Measurements from ENCODE around the gene LBX1.
A peak's percentile ranks its signal among the peaks of the same experiment; 100 is the strongest.

Gene LBX1

GRCh38 chr10:101225846-101226421, 3.3 kb downstream of the LBX1 start:
- no peak for DNase-seq

GRCh38 chr10:101224910-101225823, 4.1 kb downstream of the LBX1 start:
- TF ChIP-seq GATA1 (IDR thresholded peaks at IDR 0.05; ENCODE audit: low read depth, low read length), result no peak
- no peak for TF ChIP-seq POLR2A (IDR thresholded peaks at IDR 0.05; ENCODE audit: low read length)
- peak in 1 of 2 experiments; percentile 14 for DNase-seq

More at GRCh38 chr10:101225846-101226421, 3.3 kb downstream of the LBX1 start:
- no peak for TF ChIP-seq GATA1 (IDR thresholded peaks at IDR 0.05; ENCODE audit: low read depth, low read length)
- TF ChIP-seq POLR2A (IDR thresholded peaks at IDR 0.05; ENCODE audit: low read length), result no peak

- DNase-seq, result no peak
- TF ChIP-seq POLR2A (IDR thresholded peaks at IDR 0.05; ENCODE audit: low read length), result no peak
- TF ChIP-seq GATA1 (IDR thresholded peaks at IDR 0.05; ENCODE audit: low read depth, low read length), result no peak
Observed at GRCh38 chr10:101224060-101224909, 5.0 kb downstream of the LBX1 start.

GRCh38 chr10:101223274-101224059, 5.8 kb downstream of the LBX1 start:
- peak in 1 of 2 experiments; percentile 44 for DNase-seq
- TF ChIP-seq GATA1 (IDR thresholded peaks at IDR 0.05; ENCODE audit: low read depth, low read length), result no peak
- no peak for TF ChIP-seq POLR2A (IDR thresholded peaks at IDR 0.05; ENCODE audit: low read length)

DNA sequence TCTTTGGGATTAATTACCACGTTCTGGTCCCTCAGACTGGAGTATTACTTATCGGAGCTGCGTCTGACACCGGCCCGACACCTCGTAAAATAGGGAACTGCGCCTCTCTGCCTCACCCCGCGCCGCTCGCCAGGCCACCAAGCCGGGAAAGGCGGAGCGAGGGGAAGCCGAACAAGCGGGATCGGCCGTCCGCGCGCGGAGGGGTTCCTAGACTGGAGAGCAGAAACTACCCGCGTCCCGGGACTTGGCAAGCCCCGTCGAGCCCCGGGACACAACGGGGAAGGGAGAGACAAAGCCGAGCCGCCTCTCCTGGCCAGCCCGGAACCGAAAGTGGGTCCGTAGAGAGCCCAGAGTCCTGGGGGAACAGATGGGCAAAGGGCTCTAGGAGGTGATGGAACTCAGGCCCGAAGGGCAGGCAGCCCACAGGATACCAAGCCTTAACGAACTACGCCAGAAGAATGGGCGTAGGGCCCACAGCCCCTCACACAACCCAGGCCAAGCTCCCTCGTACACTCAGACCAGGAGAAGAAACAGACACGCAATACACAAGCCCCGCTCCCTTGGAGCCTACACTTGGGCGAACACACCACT, 6.5 kb downstream of the LBX1 start:
- peak in 1 of 2 experiments; percentile 29 for DNase-seq
- no peak for TF ChIP-seq GATA1 (IDR thresholded peaks at IDR 0.05; ENCODE audit: low read depth, low read length)
- no peak for TF ChIP-seq POLR2A (IDR thresholded peaks at IDR 0.05; ENCODE audit: low read length)

GRCh38 chr10:101221963-101222531, 7.2 kb downstream of the LBX1 start:
- no peak for DNase-seq
- no peak for TF ChIP-seq GATA1 (IDR thresholded peaks at IDR 0.05; ENCODE audit: low read depth, low read length)
- no peak for TF ChIP-seq POLR2A (IDR thresholded peaks at IDR 0.05; ENCODE audit: low read length)

- no peak for DNase-seq
Observed at GRCh38 chr10:101221549-101221948, 7.7 kb downstream of the LBX1 start.

DNA sequence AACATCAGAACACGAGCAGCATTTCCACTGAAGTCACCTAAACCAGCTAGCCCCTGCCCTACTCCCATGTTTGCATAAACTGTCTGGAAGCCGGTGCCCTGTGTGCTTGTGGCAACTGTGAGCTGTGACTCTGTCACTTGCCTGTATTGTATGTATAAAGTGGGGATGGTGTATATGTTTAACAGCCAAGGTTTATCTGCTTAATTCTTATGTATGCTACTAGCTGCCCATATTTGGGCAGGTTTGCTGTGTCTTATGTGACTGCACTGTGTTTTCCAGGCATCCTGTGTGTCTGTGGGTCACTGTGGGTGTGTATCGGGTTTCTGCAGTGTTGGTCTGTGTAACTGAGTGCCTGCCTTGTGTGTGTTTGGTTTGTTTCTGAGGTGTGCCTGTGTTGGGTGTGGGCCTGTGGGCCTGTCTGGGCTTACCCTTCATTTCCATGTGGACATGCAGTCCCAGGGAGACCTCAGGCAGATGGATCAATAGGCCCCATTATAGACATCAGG, 9.3 kb downstream of the LBX1 start:
- DNase-seq, result no peak
- TF ChIP-seq POLR2A (IDR thresholded peaks at IDR 0.05; ENCODE audit: low read length), result no peak
- no peak for TF ChIP-seq GATA1 (IDR thresholded peaks at IDR 0.05; ENCODE audit: low read depth, low read length)

More at GRCh38 chr10:101221549-101221948, 7.7 kb downstream of the LBX1 start:
- TF ChIP-seq POLR2A (IDR thresholded peaks at IDR 0.05; ENCODE audit: low read length) (no peak), GATA1 (IDR thresholded peaks at IDR 0.05; ENCODE audit: low read depth, low read length) (no peak)

DNA sequence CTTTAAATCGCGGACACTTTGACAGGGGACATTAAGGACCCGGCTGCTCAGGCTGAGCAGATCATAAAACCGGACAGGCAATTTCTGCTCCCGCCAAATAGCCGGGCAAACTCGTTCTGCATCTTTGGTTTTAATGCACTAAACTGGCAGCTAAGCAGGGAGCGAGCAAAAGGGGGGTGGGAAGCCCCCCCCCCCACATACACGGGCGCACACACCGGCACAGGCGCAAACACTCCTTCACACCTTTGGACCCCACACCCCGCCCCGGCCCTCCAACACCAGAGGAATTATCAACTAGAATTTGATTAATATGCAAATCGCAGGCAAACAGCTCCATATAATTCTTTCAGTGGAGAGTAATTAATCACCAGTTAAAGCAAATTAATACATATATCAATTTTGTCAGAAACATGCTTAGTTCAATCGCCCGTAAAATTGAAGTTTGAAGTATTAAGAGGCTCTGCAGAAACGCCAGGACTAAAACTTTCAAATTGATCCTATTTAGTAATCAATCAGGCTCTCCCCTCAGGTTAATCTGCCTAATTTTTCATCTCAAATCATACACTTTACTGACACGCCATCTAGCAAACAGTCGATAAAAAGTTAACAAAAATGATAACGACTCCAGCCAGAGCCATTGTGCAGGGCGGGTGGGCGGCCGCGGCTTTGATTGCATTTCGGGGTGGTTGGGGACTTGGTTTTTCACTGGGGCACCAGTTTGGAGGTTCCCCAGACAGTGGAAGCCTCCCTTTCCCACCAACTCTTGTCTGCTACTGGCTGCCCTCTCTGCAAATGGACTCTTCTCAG, 9.9 kb downstream of the LBX1 start:
- TF ChIP-seq GATA1 (IDR thresholded peaks at IDR 0.05; ENCODE audit: low read depth, low read length) (no peak), POLR2A (IDR thresholded peaks at IDR 0.05; ENCODE audit: low read length) (no peak)
- no peak for DNase-seq

DNA sequence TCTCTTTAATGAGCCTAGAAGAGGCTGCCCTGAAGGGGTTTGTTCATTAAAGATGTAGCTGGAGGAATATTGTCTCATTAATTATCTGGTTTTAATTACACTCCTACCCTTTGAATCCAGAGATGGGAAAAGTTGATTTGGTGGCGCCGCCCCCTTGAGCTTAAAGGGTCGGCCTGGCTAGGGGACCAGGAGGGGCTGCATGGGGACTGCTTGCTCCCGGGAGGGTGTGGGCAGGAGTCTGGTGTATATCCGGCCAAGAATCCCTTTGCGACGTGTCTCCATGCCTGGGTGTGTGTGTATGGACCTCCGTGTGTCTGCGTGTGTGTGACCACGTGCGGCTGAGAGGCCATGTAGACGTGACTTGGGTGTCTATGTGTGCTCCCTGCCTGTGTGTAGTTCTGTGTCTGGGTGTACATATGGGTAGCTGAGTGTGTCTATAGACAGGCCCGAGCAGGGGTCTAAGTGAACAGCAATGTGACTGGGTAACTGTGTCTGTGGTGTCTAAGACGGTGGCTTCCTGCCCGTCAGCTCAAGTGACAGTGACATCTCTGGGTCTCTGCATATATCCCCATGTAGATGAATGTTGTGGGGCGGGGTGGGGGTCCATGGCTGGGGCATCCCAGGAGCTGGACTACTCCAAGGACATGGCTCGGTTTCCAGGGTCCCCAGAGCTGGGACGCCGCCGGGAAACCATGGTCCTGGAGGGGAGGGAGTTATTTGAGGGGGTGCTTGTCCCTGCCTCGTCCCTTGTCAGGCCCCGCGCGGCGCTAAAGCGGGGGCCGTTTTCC, 10.7 kb downstream of the LBX1 start:
- no peak for TF ChIP-seq GATA1 (IDR thresholded peaks at IDR 0.05; ENCODE audit: low read depth, low read length)
- TF ChIP-seq POLR2A (IDR thresholded peaks at IDR 0.05; ENCODE audit: low read length), result no peak
- DNase-seq, result no peak

Measured in erythroblast (primary cell).